K562 (cell line): ENCODE results near the gene AMDHD2. TPM values are rescaled to one million over a fixed set of nuclear protein-coding genes. Genes with fewer than 3 reads are reported as not detected.

Experiments
- ADNP ChIP-seq: fragments of 200-800 bp; sonication (Bioruptor generic); IDR thresholded peaks from 2 replicates; pipeline ENCODE4 v1.6.1; 2016; ENCODE audit warnings: missing genetic modification characterization, missing compliant biosample characterization
- ATF1 ChIP-seq, 2 experiments: fragments of 450-650 bp in 1 of 2; IDR thresholded peaks; 2 replicates each; pipeline ENCODE4 v1.6.1; 2016; ENCODE audit warnings: missing compliant biosample characterization in 1 of 2, missing genetic modification characterization in 1 of 2
- BMI1 ChIP-seq: fragments of 150-350 bp; IDR thresholded peaks from 2 replicates; pipeline ENCODE4 v1.6.1; 2014; ENCODE audit warnings: low read length
- CBX1 ChIP-seq: sonication (generic); IDR thresholded peaks from 2 replicates; pipeline ENCODE4 v1.6.1; 2016; ENCODE audit warnings: antibody characterized with exemption, low read depth, mild to moderate bottlenecking
- CXXC5 ChIP-seq: fragments of 250-450 bp; sonication (Bioruptor Pico); IDR thresholded peaks from 2 replicates; pipeline ENCODE4 v1.8.0; 2022; ENCODE audit warnings: inconsistent platforms, mild to moderate bottlenecking, moderate library complexity
- ETS2 ChIP-seq: IDR thresholded peaks from 2 replicates; pipeline ENCODE4 v1.6.1; 2016; ENCODE audit warnings: borderline replicate concordance, missing genetic modification characterization, mild to moderate bottlenecking, moderate library complexity, missing compliant biosample characterization; ENCODE audit not compliant: poor library complexity, severe bottlenecking
- FOS ChIP-seq: IDR thresholded peaks from 3 replicates; pipeline ENCODE4 v1.6.1; 2011; ENCODE audit not compliant: insufficient read length; ENCODE audit errors: extremely low read depth
- GABPB2 ChIP-seq: fragments of 250-450 bp; sonication (Bioruptor Pico); conservative IDR thresholded peaks from 2 replicates; pipeline ENCODE4 v1.5.1; 2021; ENCODE audit warnings: mild to moderate bottlenecking
- HDAC1 ChIP-seq, 2 experiments: fragments of 450-650 bp; IDR thresholded peaks; 2 replicates each; pipeline ENCODE4 v1.6.1; 2016 to 2017; ENCODE audit warnings: inconsistent platforms in 1 of 2, mild to moderate bottlenecking in 1 of 2, moderate library complexity in 1 of 2
- JUN ChIP-seq, 2 experiments: sonication (generic) in 1 of 2; formaldehyde crosslinking in 1 of 2; IDR thresholded peaks; 2 replicates each; pipeline versions ENCODE4 v1.6.1 to v1.8.0; 2012 to 2022; ENCODE audit warnings: borderline replicate concordance in 2 of 2, mild to moderate bottlenecking in 2 of 2, improper control_type of control experiment in 1 of 2, low read depth in 1 of 2, low read length in 1 of 2, missing genetic modification reagents in 1 of 2
- KDM2B ChIP-seq: fragments of 250-450 bp; sonication (Bioruptor Pico); IDR thresholded peaks from 2 replicates; pipeline ENCODE4 v1.8.0; 2021; ENCODE audit warnings: mild to moderate bottlenecking, moderate library complexity
- NFE2L1 ChIP-seq: fragments of 450-650 bp; IDR thresholded peaks from 2 replicates; pipeline ENCODE4 v1.6.1; 2016; ENCODE audit warnings: missing genetic modification characterization, low read depth, mild to moderate bottlenecking, missing compliant biosample characterization, moderate library complexity, borderline replicate concordance
- PTRF ChIP-seq: fragments of 450-650 bp; IDR thresholded peaks from 2 replicates; pipeline ENCODE4 v1.6.1; 2016; ENCODE audit warnings: mild to moderate bottlenecking, missing genetic modification characterization, missing compliant biosample characterization
- SAP30 ChIP-seq: fragments of 200-600 bp; sonication (generic); IDR thresholded peaks from 2 replicates; pipeline ENCODE4 v1.6.1; 2012; ENCODE audit warnings: borderline replicate concordance, low read depth, mild to moderate bottlenecking, moderate library complexity, low read length, control low read depth, inconsistent platforms; ENCODE audit not compliant: insufficient read depth, poor library complexity, severe bottlenecking
- SREBF1 ChIP-seq: fragments of 150-350 bp; IDR thresholded peaks from 2 replicates; pipeline ENCODE4 v1.6.1; 2014; ENCODE audit warnings: antibody characterized with exemption, low read depth, low read length, borderline replicate concordance
- SRSF3 ChIP-seq: fragments of 200-400 bp; formaldehyde crosslinking; IDR thresholded peaks from 2 replicates; pipeline ENCODE4 v1.6.1; 2016; ENCODE audit warnings: mild to moderate bottlenecking, low read length, moderate library complexity; ENCODE audit not compliant: insufficient read depth
- STAT5A ChIP-seq: IDR thresholded peaks from 2 replicates; pipeline ENCODE4 v1.6.1; 2012; ENCODE audit warnings: low read length, inconsistent platforms, borderline replicate concordance
- ZNF584 ChIP-seq: fragments of 200-800 bp; sonication (Bioruptor generic); IDR thresholded peaks from 2 replicates; pipeline ENCODE4 v1.6.1; 2016; ENCODE audit warnings: low read depth, mild to moderate bottlenecking, missing genetic modification characterization, missing compliant biosample characterization
- polyA plus RNA-seq, 8 experiments: library from polyadenylated mRNA; depleted of rRNA in 4 of 8; stranded (reverse) in 5 of 8; unstranded in 3 of 8; fragments of >200 nt; fragmentation: Nextera tagmentation in 2 of 8; fragmentation: Illumina TruSeq in 1 of 8; extraction: Ambion mirVana in 2 of 8; extraction: Trizol in 1 of 8; gene quantifications; 2 replicates each; pipeline versions ENCODE4 v1.2.1 to v1.2.3, GENCODE V29; 2011 to 2014; ENCODE audit warnings: inconsistent platforms in 1 of 8, missing spikeins in 1 of 8
- total RNA-seq, 7 experiments: library from RNA; depleted of rRNA in 6 of 7; stranded (reverse); fragments of >200 nt in 6 of 7; fragmentation: Illumina TruSeq in 2 of 7; extraction: Trizol in 2 of 7; gene quantifications; 2 replicates each; pipeline versions ENCODE4 v1.2.1 to v1.2.3, GENCODE V29; 2011 to 2021; ENCODE audit warnings: low replicate concordance in 1 of 7
- TF ChIP-seq, protein P1 (sequence below), 2 experiments: fragments of 200-800 bp in 1 of 2; sonication (Bioruptor generic) in 1 of 2; sonication (generic) in 1 of 2; formaldehyde crosslinking in 1 of 2; IDR thresholded peaks in 1 of 2; conservative IDR thresholded peaks in 1 of 2; 2 replicates each; pipeline versions ENCODE4 v1.5.0 to v1.6.1; 2016 to 2020; ENCODE audit warnings: missing compliant biosample characterization in 1 of 2, missing genetic modification characterization in 1 of 2, missing genetic modification reagents in 1 of 2
- TF ChIP-seq, protein P2 (sequence below): fragments of 200-800 bp; sonication (Bioruptor generic); IDR thresholded peaks from 2 replicates; pipeline ENCODE4 v1.6.1; 2017; ENCODE audit warnings: missing genetic modification characterization, missing compliant biosample characterization
- TF ChIP-seq, protein P3 (sequence below), 2 experiments: IDR thresholded peaks; 2 replicates each; pipeline ENCODE4 v1.6.1; 2011; ENCODE audit warnings: borderline replicate concordance in 1 of 2, control low read depth in 1 of 2, low read depth in 1 of 2, low read length in 1 of 2, mild to moderate bottlenecking in 1 of 2, mixed read lengths in 1 of 2, moderate library complexity in 1 of 2; ENCODE audit not compliant: insufficient read depth in 1 of 2, insufficient read length in 1 of 2, poor library complexity in 1 of 2, severe bottlenecking in 1 of 2; ENCODE audit errors: extremely low read depth in 1 of 2

The AMDHD2 gene
- total and polyA plus RNA-seq, 9 of the 15 experiments (the other 6 are each of a cell fraction or from before 2014, with no cell fraction given): 0.38 to 56.9 (median 18.3) TPM; not detected in 1

DNA sequence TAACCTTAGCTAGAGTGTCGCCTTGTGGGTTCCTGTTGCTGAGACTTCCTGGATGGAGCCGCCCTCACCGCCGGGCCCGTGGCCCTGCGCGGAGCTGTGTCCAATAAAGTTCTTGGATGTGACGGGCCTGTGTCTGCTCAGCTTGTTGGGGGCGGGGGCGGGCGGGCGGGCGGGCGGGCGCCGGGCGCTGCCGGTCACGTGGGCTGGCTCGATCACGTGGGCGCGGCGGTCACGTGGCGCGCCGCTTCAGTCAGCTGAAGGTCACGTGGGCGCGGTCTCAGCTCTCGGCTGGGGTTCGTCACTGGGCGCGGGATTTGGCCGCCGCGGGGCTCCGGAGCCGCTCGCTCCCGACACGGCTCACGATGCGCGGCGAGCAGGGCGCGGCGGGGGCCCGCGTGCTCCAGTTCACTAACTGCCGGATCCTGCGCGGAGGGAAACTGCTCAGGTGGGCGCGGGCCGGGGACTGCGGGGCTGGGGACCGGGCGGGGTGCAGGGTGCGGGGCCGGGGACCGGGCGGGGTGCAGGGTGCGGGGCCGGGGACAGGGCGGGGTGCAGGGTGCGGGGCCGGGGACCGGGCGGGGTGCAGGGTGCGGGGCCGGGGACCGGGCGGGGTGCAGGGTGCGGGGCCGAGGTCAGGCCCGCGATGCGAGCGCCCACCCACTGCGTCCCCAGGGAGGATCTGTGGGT lies at the start of gene AMDHD2 (continued):
- TF ChIP-seq ZNF584 (peak; percentile 42; the same call in 1 of the 2 replicates), SRSF3 (no peak), FOS (peak; percentile 90), PTRF (tag) (no peak), SREBF1 (peak; percentile 77; the same call in 1 of the 2 replicates), STAT5A (peak; percentile 23; the same call in 1 of the 2 replicates), CXXC5 (CRISPR knock-in tag) (peak; percentile 78), BMI1 (no peak), JUN (IDR thresholded peaks at IDR 0.05; ENCODE audit: borderline replicate concordance, low read depth, low read length) (peak; percentile 62; the same call in 1 of the 2 replicates), JUN (CRISPR knock-in tag; IDR thresholded peaks at IDR 0.05; ENCODE audit: borderline replicate concordance) (no peak), HDAC1 (IDR thresholded peaks at IDR 0.05) (peak in 1 of 2 experiments; percentile 85; a peak in 2 of 4 replicates), KDM2B (CRISPR knock-in tag) (peak; percentile 20; the same call in 1 of the 2 replicates), CBX1 (peak; percentile 97), ETS2 (tag) (no peak), NFE2L1 (tag) (no peak), GABPB2 (CRISPR knock-in tag) (no peak), ADNP (no peak), SAP30 (peak; percentile 69), ATF1 (CRISPR knock-in tag; IDR thresholded peaks at IDR 0.05) (0 out of 2 replicates have a peak, but pooled peaks have one; percentile 28), ATF1 (tag; IDR thresholded peaks at IDR 0.05) (no peak)
- TF ChIP-seq, protein P1, sequence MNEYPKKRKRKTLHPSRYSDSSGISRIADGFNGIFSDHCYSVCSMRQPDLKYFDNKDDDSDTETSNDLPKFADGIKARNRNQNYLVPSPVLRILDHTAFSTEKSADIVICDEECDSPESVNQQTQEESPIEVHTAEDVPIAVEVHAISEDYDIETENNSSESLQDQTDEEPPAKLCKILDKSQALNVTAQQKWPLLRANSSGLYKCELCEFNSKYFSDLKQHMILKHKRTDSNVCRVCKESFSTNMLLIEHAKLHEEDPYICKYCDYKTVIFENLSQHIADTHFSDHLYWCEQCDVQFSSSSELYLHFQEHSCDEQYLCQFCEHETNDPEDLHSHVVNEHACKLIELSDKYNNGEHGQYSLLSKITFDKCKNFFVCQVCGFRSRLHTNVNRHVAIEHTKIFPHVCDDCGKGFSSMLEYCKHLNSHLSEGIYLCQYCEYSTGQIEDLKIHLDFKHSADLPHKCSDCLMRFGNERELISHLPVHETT (CRISPR knock-in tag; conservative IDR thresholded peaks at IDR 0.05 in 1 of 2, IDR thresholded peaks at IDR 0.05 in 1 of 2): peak in 1 of 2 experiments; percentile 85; a peak in 2 of 4 replicates
- TF ChIP-seq, protein P2, sequence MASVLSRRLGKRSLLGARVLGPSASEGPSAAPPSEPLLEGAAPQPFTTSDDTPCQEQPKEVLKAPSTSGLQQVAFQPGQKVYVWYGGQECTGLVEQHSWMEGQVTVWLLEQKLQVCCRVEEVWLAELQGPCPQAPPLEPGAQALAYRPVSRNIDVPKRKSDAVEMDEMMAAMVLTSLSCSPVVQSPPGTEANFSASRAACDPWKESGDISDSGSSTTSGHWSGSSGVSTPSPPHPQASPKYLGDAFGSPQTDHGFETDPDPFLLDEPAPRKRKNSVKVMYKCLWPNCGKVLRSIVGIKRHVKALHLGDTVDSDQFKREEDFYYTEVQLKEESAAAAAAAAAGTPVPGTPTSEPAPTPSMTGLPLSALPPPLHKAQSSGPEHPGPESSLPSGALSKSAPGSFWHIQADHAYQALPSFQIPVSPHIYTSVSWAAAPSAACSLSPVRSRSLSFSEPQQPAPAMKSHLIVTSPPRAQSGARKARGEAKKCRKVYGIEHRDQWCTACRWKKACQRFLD (CRISPR knock-in tag): peak; percentile 56
- TF ChIP-seq, protein P3, sequence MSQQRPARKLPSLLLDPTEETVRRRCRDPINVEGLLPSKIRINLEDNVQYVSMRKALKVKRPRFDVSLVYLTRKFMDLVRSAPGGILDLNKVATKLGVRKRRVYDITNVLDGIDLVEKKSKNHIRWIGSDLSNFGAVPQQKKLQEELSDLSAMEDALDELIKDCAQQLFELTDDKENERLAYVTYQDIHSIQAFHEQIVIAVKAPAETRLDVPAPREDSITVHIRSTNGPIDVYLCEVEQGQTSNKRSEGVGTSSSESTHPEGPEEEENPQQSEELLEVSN (IDR thresholded peaks at IDR 0.05; ENCODE audit: borderline replicate concordance in 1 of 2, extremely low read depth in 1 of 2, insufficient read depth in 1 of 2, insufficient read length in 1 of 2, low read depth in 1 of 2, low read length in 1 of 2, poor library complexity in 1 of 2, severe bottlenecking in 1 of 2): peak; percentile 77 to 94
